NCI-H1417 (cell line): ENCODE results near the gene CDH6.
A peak's percentile ranks its signal among the peaks of the same experiment; 100 is the strongest.
"Not testable (repeated sequence)": the region's sequence is repeated elsewhere in the genome, so short reads cannot be mapped to it uniquely, and the experiment has no call there.

Experiments
- DNase-seq, 3 experiments: peaks; one replicate each; lab custom pipeline; 2025; lab: John Stamatoyannopoulos, UW

CDH6 gene

GRCh38 chr5:31328040-31328733, 134.7 kb downstream of the CDH6 start:
- DNase-seq = no peak

- DNase-seq = no peak
These were observed 136.2 kb downstream of the CDH6 start for GRCh38 chr5:31329715-31330114.

GRCh38 chr5:31332160-31332559, 138.7 kb downstream of the CDH6 start:
- no peak for DNase-seq

- DNase-seq = no peak
These were observed 140.0 kb downstream of the CDH6 start for GRCh38 chr5:31333475-31333874.

GRCh38 chr5:31334061-31334860, 140.8 kb downstream of the CDH6 start:
- DNase-seq = no peak

GRCh38 chr5:31335456-31335855, 142.0 kb downstream of the CDH6 start:
- DNase-seq = no peak

GRCh38 chr5:31343946-31344345, 150.5 kb downstream of the CDH6 start:
- DNase-seq = no peak

- no peak for DNase-seq
These were observed 153.5 kb downstream of the CDH6 start for GRCh38 chr5:31346896-31347551.

- no peak for DNase-seq
These were observed 154.0 kb downstream of the CDH6 start for GRCh38 chr5:31347552-31347905.

- DNase-seq = peak in 1 of 3 experiments; percentile 22
These were observed 156.9 kb downstream of the CDH6 start for GRCh38 chr5:31350395-31350794.

- no peak for DNase-seq
These were observed 161.9 kb downstream of the CDH6 start for GRCh38 chr5:31355337-31355736.

GRCh38 chr5:31357038-31357437, 163.6 kb downstream of the CDH6 start:
- DNase-seq = no peak

GRCh38 chr5:31359839-31360238, 166.4 kb downstream of the CDH6 start:
- DNase-seq = no peak

- no peak for DNase-seq
These were observed 167.7 kb downstream of the CDH6 start for GRCh38 chr5:31361234-31361633.

- not testable (repeated sequence) for DNase-seq
These were observed 168.4 kb downstream of the CDH6 start for GRCh38 chr5:31361704-31362528.

- no peak for DNase-seq
These were observed 169.0 kb downstream of the CDH6 start for GRCh38 chr5:31362529-31362900.

GRCh38 chr5:31362931-31363568, 169.6 kb downstream of the CDH6 start:
- no peak for DNase-seq

GRCh38 chr5:31364881-31365636, 171.6 kb downstream of the CDH6 start:
- no peak for DNase-seq

- DNase-seq = no peak
These were observed 172.3 kb downstream of the CDH6 start for GRCh38 chr5:31365776-31366175.

- no peak for DNase-seq
These were observed 173.5 kb downstream of the CDH6 start for GRCh38 chr5:31366941-31367340.

- no peak for DNase-seq
These were observed 178.6 kb downstream of the CDH6 start for GRCh38 chr5:31372124-31372523.
